Osteoblast (primary cell): ENCODE data around the gene COG5. TPM values are rescaled to one million over a fixed set of nuclear protein-coding genes. Genes with fewer than 3 reads are reported as not detected.

Source experiments
- DNase-seq: peaks from one replicate; pipeline ENCODE4 v3.0.0; 2011; ENCODE audit warnings: low spot score, mixed read lengths; ENCODE audit not compliant: insufficient read length; ENCODE audit errors: missing footprints
- H2AFZ ChIP-seq: 2 replicates; pipeline ENCODE4 v1.6.0; 2011; ENCODE audit warnings: mild to moderate bottlenecking, low read length
- H3K27ac ChIP-seq: 2 replicates; pipeline ENCODE4 v1.5.1; 2011; ENCODE audit warnings: mild to moderate bottlenecking, low read depth, low read length, moderate library complexity
- H3K27me3 ChIP-seq: 2 replicates; pipeline ENCODE4 v1.6.0; 2012; ENCODE audit warnings: mild to moderate bottlenecking, control low read depth, inconsistent platforms, low read length, moderate library complexity; ENCODE audit not compliant: insufficient read depth
- H3K36me3 ChIP-seq: 2 replicates; pipeline ENCODE4 v1.5.1; 2011; ENCODE audit warnings: mild to moderate bottlenecking, low read length, control low read depth, moderate library complexity; ENCODE audit not compliant: insufficient read depth
- H3K4me1 ChIP-seq: 2 replicates; pipeline ENCODE4 v1.5.1; 2011; ENCODE audit warnings: mild to moderate bottlenecking, low read length, control low read depth, moderate library complexity; ENCODE audit not compliant: insufficient read depth
- H3K4me2 ChIP-seq: 2 replicates; pipeline ENCODE4 v1.6.0; 2011; ENCODE audit warnings: mild to moderate bottlenecking, low read length; ENCODE audit not compliant: insufficient read depth
- H3K4me3 ChIP-seq: fragments of 200-600 bp; sonication (generic); 3 replicates; pipeline ENCODE4 v1.5.1; 2012; ENCODE audit warnings: mild to moderate bottlenecking, low read length, inconsistent platforms; ENCODE audit not compliant: insufficient read depth
- H3K79me2 ChIP-seq: 2 replicates; pipeline ENCODE4 v1.6.0; 2012; ENCODE audit warnings: mild to moderate bottlenecking, low read length, control low read depth, inconsistent platforms; ENCODE audit not compliant: insufficient read depth
- H3K9me3 ChIP-seq: 2 replicates; pipeline ENCODE4 v1.5.1; 2011; ENCODE audit warnings: low read depth, low read length, control low read depth
- H4K20me1 ChIP-seq: 2 replicates; pipeline ENCODE4 v1.6.0; 2012; ENCODE audit warnings: mild to moderate bottlenecking, low read length, control low read depth; ENCODE audit not compliant: insufficient read depth
- CTCF ChIP-seq: IDR thresholded peaks from 2 replicates; pipeline ENCODE4 v1.5.1; 2011; ENCODE audit warnings: mild to moderate bottlenecking, low read depth, low read length, moderate library complexity; ENCODE audit errors: extremely low read depth
- total RNA-seq: library from RNA; depleted of rRNA; stranded (reverse); fragments of >200 nt; gene quantifications from 2 replicates; pipeline ENCODE4 v1.2.3, GENCODE V29; 2012

The COG5 gene
- total RNA-seq, 1 donor, result 29.7 TPM

- Histone ChIP-seq H3K4me2 (no peak overlapping the region), H2AFZ (no peak overlapping the region), H3K4me3 (no peak overlapping the region), H3K36me3 (peaks cover 28% of the 10 kb centered on the region), H3K27me3 (no peaks in the 10 kb centered on the region), H4K20me1 (no peaks in the 10 kb centered on the region), H3K79me2 (no peaks in the 10 kb centered on the region), H3K4me1 (peaks cover 15% of the 10 kb centered on the region), H3K27ac (no peak overlapping the region), H3K9me3 (no peaks in the 10 kb centered on the region)
- TF ChIP-seq CTCF, result no peak
- no peak for DNase-seq
Observed at GRCh38 chr7:107597953-107598352, 34.2 kb upstream of the COG5 start.

GRCh38 chr7:107597582-107597916 is 33.8 kb upstream of the COG5 start:
- no peaks in the 10 kb centered on the region for H3K27me3 ChIP-seq
- no peak overlapping the region for H3K4me3 ChIP-seq
- H3K4me2 ChIP-seq, result no peak overlapping the region
- DNase-seq, result no peak
- peaks cover 26% of the 10 kb centered on the region for H3K36me3 ChIP-seq
- no peaks in the 10 kb centered on the region for H3K9me3 ChIP-seq
- H4K20me1 ChIP-seq, result no peaks in the 10 kb centered on the region
- TF ChIP-seq CTCF, result no peak
- peaks cover 15% of the 10 kb centered on the region for H3K4me1 ChIP-seq
- H2AFZ ChIP-seq, result no peak overlapping the region
- H3K79me2 ChIP-seq, result no peaks in the 10 kb centered on the region
- no peak overlapping the region for H3K27ac ChIP-seq

GRCh38 chr7:107596881-107597581 is 33.3 kb upstream of the COG5 start:
- peaks cover 21% of the 10 kb centered on the region for H3K4me1 ChIP-seq
- no peak for DNase-seq
- no peak overlapping the region for H2AFZ ChIP-seq

More at GRCh38 chr7:107596881-107597581, 33.3 kb upstream of the COG5 start:
- Histone ChIP-seq H3K9me3 (no peaks in the 10 kb centered on the region), H4K20me1 (no peaks in the 10 kb centered on the region), H3K36me3 (peaks cover 20% of the 10 kb centered on the region), H3K4me2 (no peak overlapping the region), H3K79me2 (no peaks in the 10 kb centered on the region), H3K27me3 (no peaks in the 10 kb centered on the region), H3K4me3 (no peak overlapping the region), H3K27ac (no peak overlapping the region)
- TF ChIP-seq CTCF, result no peak
